DND-41 (cell line): ENCODE results near the gene MESP2.

Source experiments
- ATAC-seq: fragments of 200-7000 bp; cut with Tn5 transposase; 3 replicates; pipeline ENCODE4 v1.9.1; 2021; ENCODE audit warnings: low read depth; ENCODE audit not compliant: insufficient read depth
- DNase-seq: peaks from one replicate; pipeline ENCODE4 v3.0.0-alpha.2; 2020
- H2AFZ ChIP-seq: 2 replicates; pipeline ENCODE4 v1.6.0; 2012; ENCODE audit warnings: low read depth, low read length
- H3K27ac ChIP-seq: 2 replicates; pipeline ENCODE4 v1.5.1; 2012; ENCODE audit warnings: low read length, inconsistent platforms
- H3K27me3 ChIP-seq: fragments of 200-600 bp; sonication (generic); 2 replicates; pipeline ENCODE4 v1.6.0; 2012; ENCODE audit warnings: low read length, mild to moderate bottlenecking, inconsistent platforms; ENCODE audit not compliant: insufficient read depth, poor library complexity
- H3K36me3 ChIP-seq: 2 replicates; pipeline ENCODE4 v1.5.1; 2012; ENCODE audit warnings: low read length, inconsistent platforms; ENCODE audit not compliant: insufficient read depth
- H3K4me1 ChIP-seq: 2 replicates; pipeline ENCODE4 v1.5.1; 2012; ENCODE audit warnings: mild to moderate bottlenecking, low read length; ENCODE audit not compliant: insufficient read depth
- H3K4me2 ChIP-seq: 2 replicates; pipeline ENCODE4 v1.6.0; 2012; ENCODE audit warnings: mild to moderate bottlenecking, moderate library complexity, low read length, inconsistent platforms; ENCODE audit not compliant: insufficient read depth
- H3K4me3 ChIP-seq, 2 experiments: fragments of 200-600 bp in 1 of 2; shearing (Covaris generic) in 1 of 2; 2 replicates each; pipeline ENCODE4 v1.5.1; 2012 to 2016; ENCODE audit warnings: inconsistent platforms in 2 of 2, low read length in 2 of 2, mild to moderate bottlenecking in 2 of 2, low read depth in 1 of 2, moderate library complexity in 1 of 2
- H3K79me2 ChIP-seq: 2 replicates; pipeline ENCODE4 v1.6.0; 2012; ENCODE audit warnings: low read length, inconsistent platforms; ENCODE audit not compliant: insufficient read depth
- H3K9ac ChIP-seq: 2 replicates; pipeline ENCODE4 v1.6.0; 2012; ENCODE audit warnings: low read depth, mild to moderate bottlenecking, inconsistent platforms, low read length, moderate library complexity
- H3K9me3 ChIP-seq: 2 replicates; pipeline ENCODE4 v1.5.1; 2012; ENCODE audit warnings: low read length, moderate library complexity, mild to moderate bottlenecking, inconsistent platforms; ENCODE audit not compliant: insufficient read depth, severe bottlenecking
- H4K20me1 ChIP-seq: 2 replicates; pipeline ENCODE4 v1.6.0; 2012; ENCODE audit warnings: low read length; ENCODE audit not compliant: insufficient read depth
- EZH2 ChIP-seq: IDR thresholded peaks from 3 replicates; pipeline ENCODE4 v1.6.1; 2012; ENCODE audit warnings: borderline replicate concordance, low read depth, mild to moderate bottlenecking, moderate library complexity, low read length, inconsistent platforms; ENCODE audit not compliant: severe bottlenecking
- TF ChIP-seq, protein P1 (sequence below): IDR thresholded peaks from 2 replicates; pipeline ENCODE4 v1.5.1; 2012; ENCODE audit warnings: borderline replicate concordance, low read length, moderate library complexity, mild to moderate bottlenecking; ENCODE audit not compliant: poor library complexity, severe bottlenecking; ENCODE audit errors: extremely low read depth

MESP2 gene

GRCh38 chr15:89809787-89810148 is 33.6 kb downstream of the MESP2 start:
- ATAC-seq (no peak), DNase-seq (no peak)
- no peak overlapping the region for H3K4me2 ChIP-seq
- no peaks in the 10 kb centered on the region for H3K79me2 ChIP-seq
- H3K4me3 ChIP-seq: no peak overlapping the region
- H3K27ac ChIP-seq: no peak overlapping the region
- no peaks in the 10 kb centered on the region for H3K27me3 ChIP-seq
- H3K9ac ChIP-seq: no peak overlapping the region
- H4K20me1 ChIP-seq: no peaks in the 10 kb centered on the region
- no peak for TF ChIP-seq EZH2
- TF ChIP-seq, protein P1, sequence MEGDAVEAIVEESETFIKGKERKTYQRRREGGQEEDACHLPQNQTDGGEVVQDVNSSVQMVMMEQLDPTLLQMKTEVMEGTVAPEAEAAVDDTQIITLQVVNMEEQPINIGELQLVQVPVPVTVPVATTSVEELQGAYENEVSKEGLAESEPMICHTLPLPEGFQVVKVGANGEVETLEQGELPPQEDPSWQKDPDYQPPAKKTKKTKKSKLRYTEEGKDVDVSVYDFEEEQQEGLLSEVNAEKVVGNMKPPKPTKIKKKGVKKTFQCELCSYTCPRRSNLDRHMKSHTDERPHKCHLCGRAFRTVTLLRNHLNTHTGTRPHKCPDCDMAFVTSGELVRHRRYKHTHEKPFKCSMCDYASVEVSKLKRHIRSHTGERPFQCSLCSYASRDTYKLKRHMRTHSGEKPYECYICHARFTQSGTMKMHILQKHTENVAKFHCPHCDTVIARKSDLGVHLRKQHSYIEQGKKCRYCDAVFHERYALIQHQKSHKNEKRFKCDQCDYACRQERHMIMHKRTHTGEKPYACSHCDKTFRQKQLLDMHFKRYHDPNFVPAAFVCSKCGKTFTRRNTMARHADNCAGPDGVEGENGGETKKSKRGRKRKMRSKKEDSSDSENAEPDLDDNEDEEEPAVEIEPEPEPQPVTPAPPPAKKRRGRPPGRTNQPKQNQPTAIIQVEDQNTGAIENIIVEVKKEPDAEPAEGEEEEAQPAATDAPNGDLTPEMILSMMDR: no peak
- H3K9me3 ChIP-seq: no peaks in the 10 kb centered on the region
- no peak overlapping the region for H2AFZ ChIP-seq
- H3K36me3 ChIP-seq: no peaks in the 10 kb centered on the region
- H3K4me1 ChIP-seq: no peaks in the 10 kb centered on the region

GRCh38 chr15:89810837-89811236 is 34.7 kb downstream of the MESP2 start:
- ATAC-seq: no peak
- TF ChIP-seq EZH2: no peak
- TF ChIP-seq, protein P1: no peak
- no peaks in the 10 kb centered on the region for H4K20me1 ChIP-seq
- H3K4me1 ChIP-seq: no peaks in the 10 kb centered on the region
- H3K36me3 ChIP-seq: no peaks in the 10 kb centered on the region
- no peak for DNase-seq
- no peak overlapping the region for H3K4me2 ChIP-seq
- H3K27me3 ChIP-seq: no peaks in the 10 kb centered on the region
- H3K9me3 ChIP-seq: no peaks in the 10 kb centered on the region
- no peak overlapping the region for H3K9ac ChIP-seq
- no peak overlapping the region for H3K4me3 ChIP-seq
- no peak overlapping the region for H2AFZ ChIP-seq
- H3K79me2 ChIP-seq: no peaks in the 10 kb centered on the region
- no peak overlapping the region for H3K27ac ChIP-seq

- Histone ChIP-seq H3K4me3 (no peak overlapping the region), H3K4me1 (no peaks in the 10 kb centered on the region), H3K9me3 (no peaks in the 10 kb centered on the region), H2AFZ (no peak overlapping the region), H4K20me1 (no peaks in the 10 kb centered on the region), H3K9ac (no peak overlapping the region), H3K27me3 (no peaks in the 10 kb centered on the region), H3K79me2 (no peaks in the 10 kb centered on the region), H3K36me3 (no peaks in the 10 kb centered on the region), H3K4me2 (no peak overlapping the region), H3K27ac (no peak overlapping the region)
- ATAC-seq: no peak
- no peak for DNase-seq
- TF ChIP-seq, protein P1: no peak
- no peak for TF ChIP-seq EZH2
Observed at GRCh38 chr15:89812011-89812846, 36.1 kb downstream of the MESP2 start.
